ENCODE measurements around the gene STXBP6.

STXBP6 gene

GRCh38 chr14:25055005-25055404 is 5.1 kb upstream of the STXBP6 start:
- Histone ChIP-seq H3K4me3 (replicated peaks; ENCODE audit: insufficient read depth, low read length) (no peak overlapping the region), H3K27ac (replicated peaks) (no peak overlapping the region), H3K27me3 (ENCODE audit: insufficient read depth, poor library complexity, severe bottlenecking) (peaks cover 31% of the 10 kb centered on the region)
- no peak for TF ChIP-seq CTCF (IDR thresholded peaks at IDR 0.05; ENCODE audit: insufficient read depth, low read length)
- no peak for TF ChIP-seq POLR2AphosphoS5 (IDR thresholded peaks at IDR 0.05; ENCODE audit: low read depth)
- TF ChIP-seq GABPA (IDR thresholded peaks at IDR 0.05; ENCODE audit: low read depth) = no peak
- no peak for TF ChIP-seq REST (IDR thresholded peaks at IDR 0.05; ENCODE audit: insufficient replicate concordance, low read depth)
- TF ChIP-seq SPI1 (IDR thresholded peaks at IDR 0.05; ENCODE audit: borderline replicate concordance, low read depth) = no peak
- DNase-seq (ENCODE audit: low read depth in 1 of 2, low spot score in 1 of 2) = no peak

GRCh38 chr14:25053585-25053984 is 3.6 kb upstream of the STXBP6 start:
- Histone ChIP-seq H3K27me3 (ENCODE audit: insufficient read depth, poor library complexity, severe bottlenecking) (peaks cover 42% of the 10 kb centered on the region), H3K27ac (replicated peaks) (no peak overlapping the region), H3K4me3 (replicated peaks; ENCODE audit: insufficient read depth, low read length) (no peak overlapping the region)
- no peak for DNase-seq (ENCODE audit: low read depth in 1 of 2, low spot score in 1 of 2)
- TF ChIP-seq POLR2AphosphoS5 (IDR thresholded peaks at IDR 0.05; ENCODE audit: low read depth) = no peak
- no peak for TF ChIP-seq GABPA (IDR thresholded peaks at IDR 0.05; ENCODE audit: low read depth)
- no peak for TF ChIP-seq REST (IDR thresholded peaks at IDR 0.05; ENCODE audit: insufficient replicate concordance, low read depth)
- TF ChIP-seq SPI1 (IDR thresholded peaks at IDR 0.05; ENCODE audit: borderline replicate concordance, low read depth) = no peak
- no peak for TF ChIP-seq CTCF (IDR thresholded peaks at IDR 0.05; ENCODE audit: insufficient read depth, low read length)

GRCh38 chr14:25052921-25053320 is 3.0 kb upstream of the STXBP6 start:
- no peak overlapping the region for H3K4me3 ChIP-seq (replicated peaks; ENCODE audit: insufficient read depth, low read length)
- no peak for DNase-seq (ENCODE audit: low read depth in 1 of 2, low spot score in 1 of 2)
- TF ChIP-seq CTCF (IDR thresholded peaks at IDR 0.05; ENCODE audit: insufficient read depth, low read length) = no peak
- H3K27me3 ChIP-seq (ENCODE audit: insufficient read depth, poor library complexity, severe bottlenecking) = peaks cover 46% of the 10 kb centered on the region
- no peak overlapping the region for H3K27ac ChIP-seq (replicated peaks)

GRCh38 chr14:25052385-25052784 is 2.4 kb upstream of the STXBP6 start:
- no peak for DNase-seq (ENCODE audit: low read depth in 1 of 2, low spot score in 1 of 2)
- TF ChIP-seq REST (IDR thresholded peaks at IDR 0.05; ENCODE audit: insufficient replicate concordance, low read depth) = no peak
- no peak for TF ChIP-seq CTCF (IDR thresholded peaks at IDR 0.05; ENCODE audit: insufficient read depth, low read length)
- no peak for TF ChIP-seq POLR2AphosphoS5 (IDR thresholded peaks at IDR 0.05; ENCODE audit: low read depth)
- TF ChIP-seq SPI1 (IDR thresholded peaks at IDR 0.05; ENCODE audit: borderline replicate concordance, low read depth) = no peak
- TF ChIP-seq GABPA (IDR thresholded peaks at IDR 0.05; ENCODE audit: low read depth) = no peak
- Histone ChIP-seq H3K27me3 (ENCODE audit: insufficient read depth, poor library complexity, severe bottlenecking) (peaks cover 46% of the 10 kb centered on the region), H3K27ac (replicated peaks) (no peak overlapping the region), H3K4me3 (replicated peaks; ENCODE audit: insufficient read depth, low read length) (no peak overlapping the region)
